Measurements from ENCODE around the gene CIART. TPM values are rescaled to one million over a fixed set of nuclear protein-coding genes. Genes with fewer than 3 reads are reported as not detected.
A peak's percentile ranks its signal among the peaks of the same experiment; 100 is the strongest.

CIART gene
- total RNA-seq, 1 donor from 2014 or later: 0.64 TPM

- intact Hi-C loops (cut with DNase I): loop anchor here (1.0 kb wide), 1 partner anchor 8 kb away; no protein-coding TSS in a partner anchor
- Histone ChIP-seq H3K27ac (peak overlapping the region; percentile 72 to 81), H3K4me3 (peak overlapping the region; percentile 23 to 52)
Observed at GRCh38 chr1:150273311-150273710, 9.0 kb upstream of the CIART start.

GRCh38 chr1:150280138-150280707, 2.1 kb upstream of the CIART start:
- H3K4me1 ChIP-seq: peaks cover 0 to 18% of the 10 kb centered on the region in 2 donors
- no peak for DNase-seq (ENCODE audit: low spot score in 2 of 2)
- no peak overlapping the region for H3K4me3 ChIP-seq
- peak overlapping the region; percentile 79 to 92 for H3K27ac ChIP-seq
- H3K36me3 ChIP-seq: no peaks in the 10 kb centered on the region
- H3K27me3 ChIP-seq: no peaks in the 10 kb centered on the region
- TF ChIP-seq CTCF (IDR thresholded peaks at IDR 0.05): no peak
- H3K9me3 ChIP-seq: no peaks in the 10 kb centered on the region
- intact Hi-C loops (cut with DNase I): loop anchor here (5.0 kb wide), 2 partner anchors 42 to 213 kb away; partner anchors contain the start of genes PRPF3 and VPS45

More at GRCh38 chr1:150273311-150273710, 9.0 kb upstream of the CIART start:
- H3K27me3 ChIP-seq: no peaks in the 10 kb centered on the region
- no peaks in the 10 kb centered on the region for H3K9me3 ChIP-seq
- H3K4me1 ChIP-seq: peaks cover 5 to 22% of the 10 kb centered on the region in 2 donors
- no peak for TF ChIP-seq CTCF (IDR thresholded peaks at IDR 0.05)
- no peak for DNase-seq (ENCODE audit: low spot score in 2 of 2)
- no peaks in the 10 kb centered on the region for H3K36me3 ChIP-seq

DNA sequence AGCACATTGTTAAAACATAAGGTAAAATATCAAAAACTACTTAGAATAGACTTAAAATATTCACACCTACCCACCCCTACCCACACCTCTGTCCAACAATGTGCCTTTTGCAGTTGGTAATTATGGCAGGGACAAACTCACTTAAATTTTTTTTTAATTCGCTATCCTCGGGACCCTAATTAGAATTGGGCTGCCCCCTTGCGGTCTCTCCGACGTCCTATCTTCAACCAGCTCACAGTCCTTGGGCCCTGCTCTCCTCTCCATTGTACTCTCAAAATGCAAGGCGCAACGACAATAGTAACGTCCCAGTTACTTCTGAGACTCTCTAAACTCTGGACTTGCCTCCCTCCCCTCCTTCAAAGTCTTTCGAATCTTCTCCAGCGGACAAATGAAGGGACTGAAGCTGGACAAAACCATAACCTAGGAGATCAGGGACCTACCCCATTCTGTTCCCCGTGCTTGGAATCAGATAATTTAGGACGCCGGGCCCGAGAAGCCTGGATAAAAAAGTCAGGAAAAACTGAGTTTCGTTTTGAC, 1.1 kb upstream of the CIART start:
- TF ChIP-seq CTCF (IDR thresholded peaks at IDR 0.05): peak; percentile 81 to 85 (median 84)
- intact Hi-C loops (cut with DNase I): loop anchor here (1.0 to 5.0 kb wide), 6 partner anchors 8 to 214 kb away; partner anchors contain the start of genes ANP32E, APH1A, PRPF3 and VPS45
- Histone ChIP-seq H3K27me3 (no peaks in the 10 kb centered on the region), H3K4me3 (peak overlapping the region; percentile 67 to 85), H3K4me1 (peaks cover 0 to 18% of the 10 kb centered on the region in 2 donors), H3K36me3 (peaks cover 0 to 2% of the 10 kb centered on the region in 2 donors), H3K27ac (peak overlapping the region; percentile 79 to 92), H3K9me3 (no peaks in the 10 kb centered on the region)
- peak in 1 of 2 donors; percentile 85 for DNase-seq (ENCODE audit: low spot score in 2 of 2)

- H3K9me3 ChIP-seq: no peaks in the 10 kb centered on the region
Observed at GRCh38 chr1:150282558-150282958, 204 bp downstream of the CIART start.

GRCh38 chr1:150283260-150283659, 906 bp downstream of the CIART start:
- Histone ChIP-seq H3K9me3 (no peaks in the 10 kb centered on the region), H3K27ac (peak overlapping the region; percentile 66 to 92), H3K4me3 (peak overlapping the region; percentile 67 to 85), H3K27me3 (no peaks in the 10 kb centered on the region), H3K36me3 (peaks cover 4 to 8% of the 10 kb centered on the region in 2 donors), H3K4me1 (peaks cover 0 to 18% of the 10 kb centered on the region in 2 donors)
- DNase-seq (ENCODE audit: low spot score in 2 of 2): no peak
- intact Hi-C loops (cut with DNase I): loop anchor here (5.0 kb wide), 2 partner anchors 39 to 216 kb away; partner anchors contain the start of genes PRPF3 and VPS45
- no peak for TF ChIP-seq CTCF (IDR thresholded peaks at IDR 0.05)

More at GRCh38 chr1:150282558-150282958, 204 bp downstream of the CIART start:
- Histone ChIP-seq H3K27ac (peak overlapping the region; percentile 66 to 92), H3K36me3 (peaks cover 4 to 8% of the 10 kb centered on the region in 2 donors), H3K27me3 (no peaks in the 10 kb centered on the region), H3K4me1 (peaks cover 0 to 18% of the 10 kb centered on the region in 2 donors), H3K4me3 (peak overlapping the region; percentile 67 to 85)
- no peak for TF ChIP-seq CTCF (IDR thresholded peaks at IDR 0.05)
- intact Hi-C loops (cut with DNase I): loop anchor here (1.0 to 5.0 kb wide), 3 partner anchors 11 to 215 kb away; partner anchors contain the start of genes MRPS21, PRPF3 and VPS45
- no peak for DNase-seq (ENCODE audit: low spot score in 2 of 2)

Measured in ascending aorta (tissue), 2 donors.